Activated naive CD8-positive, alpha-beta T cell (primary cell): ENCODE results near the gene ENOX1.

Source experiments
- H3K27ac Mint-ChIP-seq: one replicate; pipeline ENCODE4 v1.8.0; 2021; ENCODE audit warnings: mixed read lengths
- H3K27me3 Mint-ChIP-seq: one replicate; pipeline ENCODE4 v1.8.0; 2021; ENCODE audit warnings: mixed read lengths
- H3K36me3 Mint-ChIP-seq: one replicate; pipeline ENCODE4 v1.8.0; 2021; ENCODE audit warnings: mixed read lengths
- H3K4me1 Mint-ChIP-seq: one replicate; pipeline ENCODE4 v1.8.0; 2021; ENCODE audit warnings: low read depth, mixed read lengths
- H3K4me3 Mint-ChIP-seq: one replicate; pipeline ENCODE4 v1.8.0; 2021; ENCODE audit warnings: mild to moderate bottlenecking, mixed read lengths
- H3K9me3 Mint-ChIP-seq: one replicate; pipeline ENCODE4 v1.8.0; 2021; ENCODE audit warnings: low read depth, mixed read lengths

ENOX1 gene

DNA sequence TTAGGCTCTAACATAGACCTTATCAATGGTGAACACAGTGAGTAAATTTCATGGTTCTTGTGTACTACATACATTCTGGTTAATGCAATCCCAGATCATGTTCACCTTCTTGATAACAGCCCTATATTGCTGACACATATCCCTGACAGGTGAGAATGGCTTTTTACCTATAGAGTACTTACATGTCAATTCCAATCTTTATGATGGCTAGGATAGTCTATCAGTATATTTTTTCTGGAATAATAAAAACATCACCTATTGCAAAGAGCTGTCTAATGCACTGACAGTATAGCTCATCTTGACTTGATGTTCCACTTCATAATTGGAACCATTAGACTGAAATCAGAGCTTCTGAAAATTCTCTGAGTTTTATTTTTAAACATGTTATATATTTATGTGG lies 199.4 kb downstream of the ENOX1 start:
- no peak overlapping the region for H3K27ac Mint-ChIP-seq
- no peaks in the 10 kb centered on the region for H3K36me3 Mint-ChIP-seq
- H3K4me1 Mint-ChIP-seq = no peaks in the 10 kb centered on the region
- H3K27me3 Mint-ChIP-seq = peaks cover 2% of the 10 kb centered on the region
- H3K9me3 Mint-ChIP-seq = no peaks in the 10 kb centered on the region
- H3K4me3 Mint-ChIP-seq = no peak overlapping the region

DNA sequence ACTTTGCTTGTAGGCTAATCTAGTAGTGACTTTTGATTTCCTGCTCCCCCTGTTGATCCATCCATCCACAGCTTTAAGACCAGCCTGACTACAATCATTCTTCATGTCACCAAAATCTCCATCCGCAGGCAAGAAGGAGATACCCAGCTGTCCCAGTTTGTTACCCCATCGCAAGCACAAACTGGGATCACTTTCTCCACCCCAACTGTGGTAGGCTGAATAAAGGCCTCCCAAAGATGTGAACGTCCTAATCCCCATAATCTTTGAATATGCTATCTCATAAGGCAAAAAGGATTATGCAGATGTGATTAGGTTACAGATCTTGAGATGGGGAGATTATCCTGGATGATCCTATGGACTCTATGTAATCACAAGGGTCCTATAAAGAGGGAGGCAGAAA lies 202.0 kb downstream of the ENOX1 start:
- Mint-ChIP-seq H3K27ac (no peak overlapping the region), H3K4me3 (no peak overlapping the region), H3K9me3 (no peaks in the 10 kb centered on the region), H3K4me1 (no peaks in the 10 kb centered on the region), H3K27me3 (peaks cover 2% of the 10 kb centered on the region), H3K36me3 (no peaks in the 10 kb centered on the region)

DNA sequence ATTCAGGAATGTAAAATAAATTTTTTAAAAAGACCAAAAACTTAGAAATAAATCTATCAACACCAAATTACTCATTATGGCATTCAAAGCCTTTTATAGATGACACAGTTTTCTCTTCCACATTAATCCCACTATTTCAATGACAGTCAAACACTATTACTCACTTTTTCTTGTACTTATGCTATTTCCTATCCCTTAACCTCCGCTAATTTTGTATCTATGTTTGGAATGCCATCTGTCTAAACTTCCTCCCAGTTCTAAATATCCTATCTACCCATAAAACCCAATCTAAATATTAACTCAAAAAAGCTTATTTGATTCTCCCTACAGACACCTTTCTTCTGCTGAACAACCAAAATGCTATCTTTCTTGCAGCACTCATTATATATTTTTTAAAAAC lies 203.5 kb downstream of the ENOX1 start:
- Mint-ChIP-seq H3K27me3 (peaks cover 2% of the 10 kb centered on the region), H3K36me3 (no peaks in the 10 kb centered on the region), H3K4me3 (no peak overlapping the region), H3K9me3 (no peaks in the 10 kb centered on the region), H3K4me1 (no peaks in the 10 kb centered on the region), H3K27ac (no peak overlapping the region)

DNA sequence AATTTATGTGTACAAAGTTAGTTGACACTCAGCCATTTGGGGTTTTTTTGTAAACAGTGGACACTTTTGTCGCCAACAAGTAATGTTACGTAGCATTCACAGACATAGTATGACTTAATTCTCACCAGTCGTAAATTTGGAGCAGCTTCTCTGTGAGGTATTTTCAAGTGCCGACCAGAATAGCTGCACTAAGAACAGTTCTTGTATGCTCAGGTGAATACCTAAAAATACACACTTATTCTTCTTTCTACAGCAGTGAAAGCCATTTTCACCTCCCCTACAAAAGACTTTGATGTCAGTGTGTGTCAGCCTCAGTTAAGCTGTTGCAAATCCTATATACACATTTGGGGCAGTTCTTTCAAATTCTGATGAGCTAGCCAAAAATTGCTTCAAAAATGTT lies 206.5 kb downstream of the ENOX1 start:
- Mint-ChIP-seq H3K27ac (no peak overlapping the region), H3K36me3 (no peaks in the 10 kb centered on the region), H3K27me3 (peaks cover 4% of the 10 kb centered on the region), H3K4me1 (no peaks in the 10 kb centered on the region), H3K9me3 (peaks cover 5% of the 10 kb centered on the region), H3K4me3 (no peak overlapping the region)

DNA sequence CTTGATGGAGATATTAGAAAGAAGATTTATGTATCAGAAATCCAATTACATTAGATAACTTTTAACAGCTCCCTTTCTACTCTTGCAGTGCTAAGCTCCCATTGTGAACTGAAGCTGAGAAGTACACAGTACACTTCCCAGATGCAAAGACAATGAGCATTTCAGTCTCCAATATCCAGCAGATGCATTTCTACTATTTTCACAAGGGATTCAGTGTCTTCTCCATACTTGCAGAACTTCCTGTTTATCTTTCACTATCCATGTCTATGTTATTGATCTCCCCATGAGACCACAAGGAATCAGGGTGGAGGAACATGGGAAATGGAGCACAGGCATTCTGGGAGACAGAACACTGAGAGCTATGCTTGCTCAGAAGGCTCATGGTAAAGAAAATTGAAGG lies 207.5 kb downstream of the ENOX1 start:
- Mint-ChIP-seq H3K4me1 (no peaks in the 10 kb centered on the region), H3K27ac (no peak overlapping the region), H3K4me3 (no peak overlapping the region), H3K9me3 (peaks cover 5% of the 10 kb centered on the region), H3K36me3 (no peaks in the 10 kb centered on the region), H3K27me3 (peaks cover 5% of the 10 kb centered on the region)

DNA sequence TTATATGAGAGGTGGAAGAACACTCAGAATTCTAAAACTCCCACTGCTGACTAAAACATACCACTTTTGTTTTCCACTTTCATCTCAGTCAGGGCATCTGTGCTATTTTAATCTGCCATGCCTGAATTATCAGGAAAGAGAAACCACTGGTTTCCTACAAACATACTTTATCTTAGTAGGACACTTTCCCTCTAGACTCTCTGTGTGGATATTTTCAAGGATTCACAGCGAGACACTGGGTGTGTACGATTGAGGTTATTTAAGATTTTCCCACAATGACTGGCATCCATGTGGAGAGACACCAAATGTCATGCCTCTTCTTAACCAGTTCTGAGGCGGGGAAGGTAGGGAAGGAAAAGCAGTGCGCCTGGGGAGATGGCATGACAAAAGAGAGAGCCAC lies 212.2 kb downstream of the ENOX1 start:
- peaks cover 5% of the 10 kb centered on the region for H3K9me3 Mint-ChIP-seq
- H3K4me1 Mint-ChIP-seq = no peaks in the 10 kb centered on the region
- H3K27me3 Mint-ChIP-seq = peaks cover 7% of the 10 kb centered on the region
- no peak overlapping the region for H3K27ac Mint-ChIP-seq
- H3K4me3 Mint-ChIP-seq = no peak overlapping the region
- no peaks in the 10 kb centered on the region for H3K36me3 Mint-ChIP-seq

DNA sequence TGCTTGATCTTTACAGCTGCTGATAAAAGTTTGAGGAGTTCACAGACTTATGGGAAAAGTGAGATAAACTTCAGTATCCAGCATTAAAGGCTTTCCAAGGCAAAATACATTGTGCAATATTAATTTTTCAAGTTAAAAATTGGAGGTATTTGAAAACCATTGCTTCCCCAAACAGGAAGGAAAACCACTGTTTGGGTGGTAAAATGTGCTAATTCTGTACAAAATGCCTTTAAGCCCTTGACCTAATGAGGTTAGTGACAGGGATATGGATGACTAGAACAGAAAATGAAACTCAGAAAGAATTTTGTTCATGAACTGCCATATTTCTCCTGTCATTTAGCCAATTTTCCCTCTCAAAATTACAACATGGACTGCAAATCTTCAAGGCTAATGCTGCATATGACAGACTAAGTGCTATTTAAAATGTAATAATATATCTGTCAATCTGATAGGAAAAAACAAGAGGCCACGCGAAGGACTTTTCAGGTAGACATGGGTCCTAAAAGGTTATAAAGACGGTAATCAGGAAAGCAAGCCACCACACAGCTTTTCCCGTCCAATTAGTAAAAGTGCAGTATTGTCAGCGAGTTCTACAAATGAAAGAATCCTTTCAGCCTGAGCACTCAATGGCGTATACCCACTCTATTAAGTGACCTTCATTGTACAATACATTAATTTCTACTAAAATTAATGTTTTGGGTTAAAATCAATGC lies 212.8 kb downstream of the ENOX1 start:
- no peak overlapping the region for H3K27ac Mint-ChIP-seq
- H3K36me3 Mint-ChIP-seq = no peaks in the 10 kb centered on the region
- peaks cover 7% of the 10 kb centered on the region for H3K27me3 Mint-ChIP-seq
- peaks cover 5% of the 10 kb centered on the region for H3K9me3 Mint-ChIP-seq
- no peak overlapping the region for H3K4me3 Mint-ChIP-seq
- H3K4me1 Mint-ChIP-seq = no peaks in the 10 kb centered on the region

DNA sequence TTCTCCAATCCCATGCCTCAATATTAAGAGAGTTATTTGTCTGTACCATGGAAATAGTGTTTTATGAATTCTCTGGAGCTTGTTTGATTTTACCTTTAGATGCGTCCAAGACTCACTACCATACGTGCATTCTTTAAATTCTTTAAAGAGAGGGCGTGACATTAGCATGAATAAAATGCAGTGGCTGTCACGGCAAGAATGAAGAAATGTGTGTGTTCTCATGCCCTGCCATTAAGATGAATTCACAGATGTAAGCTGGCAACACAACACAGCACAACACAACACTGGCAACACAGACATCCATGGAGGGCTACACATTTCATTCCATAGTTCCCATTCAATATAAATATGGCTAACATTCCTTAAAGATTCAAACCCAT lies 213.4 kb downstream of the ENOX1 start:
- H3K27me3 Mint-ChIP-seq = peaks cover 7% of the 10 kb centered on the region
- H3K4me3 Mint-ChIP-seq = no peak overlapping the region
- no peaks in the 10 kb centered on the region for H3K4me1 Mint-ChIP-seq
- H3K36me3 Mint-ChIP-seq = no peaks in the 10 kb centered on the region
- H3K27ac Mint-ChIP-seq = no peak overlapping the region
- peaks cover 5% of the 10 kb centered on the region for H3K9me3 Mint-ChIP-seq

DNA sequence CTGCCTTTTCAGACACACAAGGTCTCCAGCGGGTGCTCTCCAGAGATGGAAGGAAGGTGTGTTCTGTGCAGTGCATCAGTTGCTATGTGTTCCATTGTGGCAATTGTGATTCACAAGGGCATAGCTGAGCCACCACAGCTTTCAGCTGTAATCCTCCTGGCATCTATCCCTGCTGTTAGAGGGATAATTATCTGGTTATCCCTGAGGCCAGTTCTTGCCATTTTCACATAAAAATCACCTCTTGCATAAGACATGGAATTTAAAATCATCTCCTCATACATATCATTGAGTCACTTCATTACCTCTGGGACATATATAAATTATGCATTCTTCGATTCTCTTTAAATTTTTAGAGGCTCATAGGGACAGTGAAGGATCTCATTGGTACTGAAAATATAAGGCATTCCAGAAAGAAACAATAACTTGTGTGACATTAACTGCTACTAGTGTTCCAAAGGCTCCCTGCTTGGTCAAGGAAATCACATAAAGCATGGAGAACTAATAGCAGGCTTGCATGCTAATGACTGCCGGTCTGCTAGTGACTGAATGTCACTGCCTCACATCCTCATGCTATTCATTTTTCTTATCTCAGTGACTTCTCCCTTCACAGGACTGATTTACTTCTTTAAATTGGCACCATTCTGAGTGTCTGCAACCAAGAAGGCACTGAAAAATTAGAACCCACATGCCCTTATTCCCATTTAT lies 214.0 kb downstream of the ENOX1 start:
- no peak overlapping the region for H3K4me3 Mint-ChIP-seq
- H3K27me3 Mint-ChIP-seq = peaks cover 7% of the 10 kb centered on the region
- peaks cover 5% of the 10 kb centered on the region for H3K9me3 Mint-ChIP-seq
- H3K36me3 Mint-ChIP-seq = no peaks in the 10 kb centered on the region
- no peak overlapping the region for H3K27ac Mint-ChIP-seq
- H3K4me1 Mint-ChIP-seq = no peaks in the 10 kb centered on the region

DNA sequence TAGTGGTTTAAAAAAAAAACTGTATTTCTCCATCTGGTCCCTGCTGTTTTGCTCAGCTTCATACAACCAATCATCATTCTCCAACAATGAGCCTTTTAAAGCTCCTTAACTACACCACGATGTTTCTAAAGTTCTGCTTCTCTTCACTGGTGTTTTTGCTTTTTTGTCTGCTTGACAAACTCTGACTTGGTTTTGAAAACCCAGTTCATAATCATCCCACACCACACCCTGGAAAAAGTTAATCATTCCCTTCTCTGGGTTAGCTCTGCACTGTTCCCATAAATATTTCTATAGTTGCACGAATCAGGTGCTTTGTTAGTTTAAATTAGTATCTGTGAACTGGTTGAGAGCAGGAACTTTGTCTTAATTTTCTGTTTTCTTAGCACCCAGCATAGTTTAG lies 217.1 kb downstream of the ENOX1 start:
- Mint-ChIP-seq H3K9me3 (no peaks in the 10 kb centered on the region), H3K36me3 (no peaks in the 10 kb centered on the region), H3K4me3 (no peak overlapping the region), H3K4me1 (no peaks in the 10 kb centered on the region), H3K27ac (no peak overlapping the region), H3K27me3 (peaks cover 3% of the 10 kb centered on the region)

DNA sequence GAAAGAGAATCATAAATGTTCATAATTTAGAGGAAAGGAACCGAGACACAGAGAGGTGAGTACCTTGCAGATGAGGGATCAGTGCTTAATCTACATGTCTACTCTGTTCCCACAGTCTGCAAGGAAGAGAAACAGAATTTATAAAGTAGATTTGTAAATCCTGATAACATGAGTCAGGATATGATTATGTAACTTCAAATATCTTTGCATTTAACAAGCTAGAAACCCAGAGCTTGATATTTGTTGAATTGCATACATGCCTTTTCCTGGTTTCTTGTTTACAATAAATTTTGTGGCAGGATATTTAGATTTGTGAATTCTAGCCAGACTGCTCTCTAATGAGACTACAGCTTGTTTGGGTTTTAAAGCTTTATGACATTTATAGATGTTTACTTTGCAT lies 219.2 kb downstream of the ENOX1 start:
- Mint-ChIP-seq H3K27me3 (peaks cover 1% of the 10 kb centered on the region), H3K4me3 (no peak overlapping the region), H3K9me3 (no peaks in the 10 kb centered on the region), H3K4me1 (no peaks in the 10 kb centered on the region), H3K27ac (no peak overlapping the region), H3K36me3 (no peaks in the 10 kb centered on the region)

DNA sequence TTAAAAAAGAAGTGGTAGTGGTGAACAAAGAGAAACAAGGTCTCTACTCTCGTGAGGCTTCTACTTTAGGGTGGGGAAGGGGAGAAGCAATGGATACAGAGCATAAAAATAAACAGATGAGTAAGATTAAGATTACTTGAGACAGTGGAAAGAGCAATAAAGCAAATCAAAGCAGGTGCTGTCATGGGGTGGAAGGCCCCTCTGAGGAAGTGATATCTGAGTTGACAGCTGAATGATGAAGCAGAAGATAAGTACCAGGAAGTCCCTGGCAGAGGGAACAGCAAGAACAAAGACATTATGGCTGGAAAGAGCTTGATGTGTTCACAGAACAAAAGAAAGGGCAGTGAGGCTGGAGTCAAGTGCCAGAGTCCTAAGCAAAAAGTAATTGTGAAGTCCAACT lies 221.8 kb downstream of the ENOX1 start:
- Mint-ChIP-seq H3K4me1 (no peaks in the 10 kb centered on the region), H3K36me3 (no peaks in the 10 kb centered on the region), H3K4me3 (no peak overlapping the region), H3K27ac (no peak overlapping the region), H3K27me3 (peaks cover 2% of the 10 kb centered on the region), H3K9me3 (no peaks in the 10 kb centered on the region)

DNA sequence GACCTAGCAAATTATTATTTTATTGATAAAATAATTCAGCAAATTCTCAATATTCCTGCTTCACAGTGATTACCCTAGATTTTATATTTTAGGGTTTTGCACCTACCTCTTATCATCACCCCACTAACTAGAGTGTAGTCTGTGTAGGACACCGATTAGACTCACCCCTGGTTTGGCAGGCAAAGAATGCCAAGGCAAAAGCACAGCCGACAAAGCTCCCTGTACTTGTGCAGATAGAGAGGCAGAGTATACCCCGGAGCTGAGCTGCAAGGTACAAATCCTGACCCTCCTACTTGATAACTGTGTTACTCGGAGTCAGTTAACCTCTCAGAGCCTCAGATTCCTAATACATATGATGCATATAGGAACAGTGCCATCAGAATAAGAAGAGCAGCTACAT lies 225.7 kb downstream of the ENOX1 start:
- H3K4me1 Mint-ChIP-seq = no peaks in the 10 kb centered on the region
- no peaks in the 10 kb centered on the region for H3K9me3 Mint-ChIP-seq
- no peaks in the 10 kb centered on the region for H3K36me3 Mint-ChIP-seq
- no peak overlapping the region for H3K27ac Mint-ChIP-seq
- H3K27me3 Mint-ChIP-seq = peaks cover 2% of the 10 kb centered on the region
- H3K4me3 Mint-ChIP-seq = no peak overlapping the region

DNA sequence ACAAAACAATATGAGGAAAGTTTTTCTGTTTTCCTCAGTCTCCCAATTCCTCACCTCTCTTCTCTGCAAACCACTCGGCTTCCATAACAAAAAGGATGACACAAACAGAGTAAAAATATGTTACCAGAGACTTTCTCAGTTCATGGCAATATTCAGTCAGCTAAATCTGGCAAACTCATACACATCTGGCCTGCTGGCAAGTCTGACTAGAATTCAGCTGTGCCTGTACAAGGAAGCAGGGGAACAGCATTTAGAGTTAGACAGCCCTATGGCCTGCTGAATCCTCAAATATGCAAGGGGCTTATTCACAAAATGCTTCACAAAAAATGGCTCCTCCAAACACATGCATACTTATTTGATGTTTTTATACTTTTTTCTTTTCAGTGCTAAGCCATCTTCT lies 227.8 kb downstream of the ENOX1 start:
- Mint-ChIP-seq H3K4me1 (no peaks in the 10 kb centered on the region), H3K27me3 (peaks cover 2% of the 10 kb centered on the region), H3K36me3 (no peaks in the 10 kb centered on the region), H3K27ac (no peak overlapping the region), H3K4me3 (no peak overlapping the region), H3K9me3 (no peaks in the 10 kb centered on the region)

DNA sequence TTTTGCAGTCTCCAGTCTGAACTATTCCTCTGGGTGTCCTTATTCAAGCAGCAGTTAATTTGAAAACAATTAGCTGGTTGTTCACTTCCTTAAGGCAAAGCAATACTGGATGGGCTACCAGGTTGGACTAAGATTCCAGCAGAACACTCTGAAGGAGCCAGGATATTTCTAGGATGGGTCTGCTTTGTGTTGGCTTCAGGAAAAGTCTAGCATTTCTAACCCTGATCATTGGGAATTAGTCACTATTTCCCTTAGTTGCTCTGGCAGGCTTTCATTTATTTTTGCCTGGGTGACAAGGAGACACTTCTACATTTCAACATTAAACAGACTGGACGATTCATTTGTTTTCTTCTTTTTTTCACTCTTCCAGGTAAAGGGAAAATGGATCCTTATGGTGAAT lies 228.4 kb downstream of the ENOX1 start:
- Mint-ChIP-seq H3K4me3 (no peak overlapping the region), H3K4me1 (no peaks in the 10 kb centered on the region), H3K36me3 (no peaks in the 10 kb centered on the region), H3K27me3 (peaks cover 3% of the 10 kb centered on the region), H3K27ac (no peak overlapping the region), H3K9me3 (no peaks in the 10 kb centered on the region)

DNA sequence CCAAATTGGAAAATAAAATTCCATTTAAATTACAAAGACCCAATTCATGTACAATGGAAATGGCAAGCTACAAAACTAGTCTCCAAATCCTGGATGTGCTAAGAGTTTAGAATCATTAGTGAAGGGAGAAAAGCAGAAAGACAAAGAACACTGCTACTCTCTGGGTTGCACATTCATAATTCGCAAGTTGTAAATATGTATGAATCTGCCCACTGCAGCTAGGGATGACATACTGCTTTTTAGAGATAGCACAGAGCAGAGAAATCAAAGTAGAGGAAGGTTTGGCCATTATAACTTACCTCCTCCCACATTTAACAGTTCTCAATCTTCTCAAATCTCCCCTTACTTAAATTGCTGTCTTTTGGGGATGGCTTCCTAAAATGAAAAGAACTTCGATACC lies 231.1 kb downstream of the ENOX1 start:
- Mint-ChIP-seq H3K27ac (no peak overlapping the region), H3K9me3 (no peaks in the 10 kb centered on the region), H3K4me1 (no peaks in the 10 kb centered on the region), H3K4me3 (no peak overlapping the region), H3K27me3 (peaks cover 2% of the 10 kb centered on the region), H3K36me3 (no peaks in the 10 kb centered on the region)
